Measurements from ENCODE around the gene TRIM54.
A peak's percentile ranks its signal among the peaks of the same experiment; 100 is the strongest.
"Not testable (repeated sequence)": the region's sequence is repeated elsewhere in the genome, so short reads cannot be mapped to it uniquely, and the experiment has no call there.

TRIM54 gene

DNA sequence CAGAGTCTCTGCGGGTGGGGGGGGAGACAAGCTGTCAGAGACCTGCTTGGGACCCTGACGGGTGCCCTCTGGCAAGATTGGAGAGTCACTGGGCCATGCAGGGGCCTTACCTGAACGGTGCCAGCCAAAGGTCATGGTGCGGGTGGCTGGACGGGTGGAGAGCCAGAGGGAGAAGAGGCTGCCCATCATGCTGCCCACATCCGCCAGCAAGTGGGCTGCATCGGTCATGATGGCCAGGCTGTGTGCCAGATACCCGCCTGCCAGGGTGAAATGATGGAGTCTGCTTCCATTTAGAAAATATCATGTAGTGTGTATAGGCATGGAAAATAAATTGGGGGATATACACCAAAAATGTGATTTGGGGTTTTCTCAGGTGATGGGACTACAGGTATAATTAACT is 24.2 kb upstream of the TRIM54 start:
- DNase-seq, result no peak

DNA sequence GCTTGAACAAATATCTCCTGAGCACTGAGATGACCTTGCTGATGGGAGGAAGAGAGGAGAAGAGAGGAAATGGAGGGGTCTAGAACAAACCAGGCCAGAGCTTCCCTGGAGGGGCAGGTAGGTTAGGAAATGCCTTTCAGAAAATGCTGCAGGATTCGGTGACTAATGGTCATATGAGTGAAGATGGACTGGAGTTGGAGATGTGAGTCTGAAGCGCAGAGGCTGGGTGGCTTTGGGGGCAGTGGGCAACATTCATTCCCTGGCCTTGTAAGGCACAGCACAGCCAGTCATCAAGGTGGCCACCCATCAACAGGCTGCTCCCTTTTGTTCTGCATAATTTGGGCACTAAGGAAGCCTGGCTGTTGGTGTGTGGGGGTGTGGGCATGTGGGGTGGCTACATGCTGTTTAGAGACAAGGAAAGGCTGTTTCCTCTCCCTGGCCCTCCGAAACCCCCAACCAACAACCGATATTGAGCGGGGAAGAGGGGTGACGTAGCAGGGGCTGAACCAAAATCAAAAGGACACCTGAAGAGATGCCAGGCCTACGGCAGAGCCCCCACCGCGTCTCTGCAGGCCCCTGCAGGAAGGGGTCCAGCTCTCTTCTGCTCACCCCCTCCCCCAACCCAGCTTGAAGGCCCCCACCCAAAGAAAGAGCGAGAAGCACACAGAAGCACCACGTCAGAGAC is 20.8 kb upstream of the TRIM54 start:
- no peak for DNase-seq

DNA sequence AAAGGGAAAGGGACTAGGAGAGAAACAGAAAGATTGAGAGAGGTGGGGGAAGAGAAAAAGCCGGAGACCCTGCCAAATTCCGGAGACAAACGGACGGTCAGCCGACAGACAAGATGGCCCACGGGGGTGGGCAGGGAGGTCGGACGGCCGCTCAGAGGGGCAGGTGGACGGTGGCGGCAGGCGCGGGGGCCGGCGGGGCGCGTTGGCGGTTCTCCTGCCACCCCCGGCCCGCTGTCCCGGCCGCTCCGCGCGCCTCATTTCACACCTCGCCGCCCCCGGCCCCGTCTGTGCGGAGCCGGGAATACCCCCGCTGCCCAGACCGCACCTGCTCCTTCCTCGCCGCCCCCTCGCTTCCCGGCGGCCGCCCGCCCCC is 20.3 kb upstream of the TRIM54 start:
- no peak for DNase-seq

- DNase-seq, result peak; percentile 51
Observed at GRCh38 chr2:27262379-27263286, 19.6 kb upstream of the TRIM54 start, which contains the start of gene SLC30A3. TSS of gene SLC30A3 (minus strand) at chr2:27263047. CDS start at chr2:27262906, 141 bp downstream.

- DNase-seq, result no peak
Observed at GRCh38 chr2:27263287-27264252, 18.7 kb upstream of the TRIM54 start.

GRCh38 chr2:27264253-27264752 is 17.9 kb upstream of the TRIM54 start:
- no peak for DNase-seq

GRCh38 chr2:27264753-27265535 is 17.3 kb upstream of the TRIM54 start:
- DNase-seq, result peak; percentile 16

DNA sequence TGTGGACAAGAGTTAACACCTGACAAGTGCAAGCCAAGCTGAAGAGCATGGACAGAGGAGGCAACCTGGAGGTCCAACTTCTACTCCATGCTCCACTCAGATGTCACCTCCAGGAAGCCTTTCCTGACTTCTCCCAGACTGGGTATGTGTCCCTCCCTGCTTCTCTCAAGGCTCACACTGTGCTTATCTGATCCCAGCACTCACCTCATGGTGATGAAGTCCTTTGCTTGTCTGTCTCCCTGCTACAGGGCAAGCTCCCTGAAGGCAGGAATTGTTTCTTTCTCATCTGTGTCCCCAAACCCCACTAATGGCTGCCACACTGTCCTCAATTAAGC is 16.7 kb upstream of the TRIM54 start:
- DNase-seq, result no peak

DNA sequence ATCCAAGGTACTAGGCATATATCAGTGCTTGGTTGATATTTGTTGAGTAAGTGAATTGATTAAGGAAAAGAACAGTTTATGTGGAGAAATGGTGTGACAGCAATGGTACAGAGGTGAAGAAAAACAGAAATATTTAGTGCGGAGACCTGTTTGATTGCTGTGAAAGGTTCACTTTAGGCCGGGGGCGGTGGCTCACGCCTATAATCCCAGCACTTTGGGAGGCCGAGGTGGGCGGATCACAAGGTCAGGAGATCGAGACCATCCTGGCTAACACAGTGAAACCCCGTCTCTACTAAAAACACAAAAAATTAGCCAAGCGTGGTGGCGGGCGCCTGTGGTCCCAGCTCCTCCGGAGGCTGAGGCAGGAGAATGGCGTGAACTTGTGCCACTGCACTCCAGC is 13.9 kb upstream of the TRIM54 start:
- DNase-seq, result not testable (repeated sequence)

- no peak for DNase-seq
Observed at GRCh38 chr2:27270131-27270530, 12.1 kb upstream of the TRIM54 start.

DNA sequence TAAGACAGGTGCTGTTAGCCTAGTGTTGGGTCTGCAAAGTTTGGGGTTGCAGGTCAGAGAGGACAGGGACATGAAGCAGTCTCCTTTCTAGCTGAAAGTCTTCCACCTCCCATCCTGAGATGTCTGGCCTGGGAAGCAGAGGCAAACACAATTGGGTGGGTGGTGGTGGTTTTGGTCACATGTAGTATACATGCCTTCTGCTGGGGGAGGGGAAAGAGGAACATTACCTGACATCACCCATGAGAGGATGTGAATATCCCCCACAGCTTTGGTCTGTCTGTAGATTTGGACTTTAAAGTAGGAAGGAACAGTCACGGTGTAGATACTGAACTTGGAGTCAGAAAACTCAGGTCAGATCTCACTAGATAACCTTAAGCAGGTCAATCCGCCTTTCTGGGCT is 11.6 kb upstream of the TRIM54 start:
- no peak for DNase-seq

DNA sequence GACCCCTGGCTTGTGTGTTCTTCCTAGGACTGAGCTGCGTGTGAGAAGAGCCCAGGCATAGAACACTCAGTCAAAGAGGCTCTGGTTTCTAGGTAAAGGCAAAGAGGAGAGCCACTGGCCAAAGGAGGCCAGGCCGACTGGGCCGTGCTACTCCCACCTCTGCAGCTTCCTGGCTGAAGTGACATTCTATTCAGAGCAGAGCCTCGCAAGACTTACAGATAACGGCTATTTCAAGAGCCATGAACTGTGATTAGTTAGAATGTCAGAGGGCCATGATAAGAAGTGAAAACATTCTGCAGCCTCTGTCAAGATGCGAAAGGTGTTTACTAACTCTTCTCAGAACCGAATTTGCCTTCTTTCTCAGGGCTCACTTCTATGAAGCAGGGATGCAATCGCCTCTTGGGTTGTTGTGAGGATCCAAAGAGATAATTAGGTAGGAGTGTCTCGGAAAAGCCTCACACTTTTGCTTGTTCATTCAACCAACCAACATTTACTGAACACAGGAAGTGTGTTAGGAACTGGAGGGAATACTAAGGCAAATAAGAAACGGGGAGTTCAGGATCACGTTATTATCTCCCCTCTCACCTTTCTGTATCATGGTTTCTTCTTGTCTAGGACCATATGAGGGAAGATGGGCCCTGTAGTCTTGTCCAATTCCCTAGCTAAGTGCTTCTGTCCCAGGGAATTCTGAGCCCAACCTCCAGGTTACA is 10.4 kb upstream of the TRIM54 start:
- DNase-seq, result no peak

GRCh38 chr2:27272537-27273522 is 9.4 kb upstream of the TRIM54 start:
- not testable (repeated sequence) for DNase-seq

- no peak for DNase-seq
Observed at GRCh38 chr2:27275211-27276150, 6.7 kb upstream of the TRIM54 start, which contains the start of gene DNAJC5G. TSS of gene DNAJC5G (plus strand) at chr2:27275433. CDS start at chr2:27276729, 1,296 bp downstream.

- DNase-seq, result no peak
Observed at GRCh38 chr2:27278010-27278409, 4.2 kb upstream of the TRIM54 start.

- no peak for DNase-seq
Observed at GRCh38 chr2:27280826-27281225, 1.4 kb upstream of the TRIM54 start.

DNA sequence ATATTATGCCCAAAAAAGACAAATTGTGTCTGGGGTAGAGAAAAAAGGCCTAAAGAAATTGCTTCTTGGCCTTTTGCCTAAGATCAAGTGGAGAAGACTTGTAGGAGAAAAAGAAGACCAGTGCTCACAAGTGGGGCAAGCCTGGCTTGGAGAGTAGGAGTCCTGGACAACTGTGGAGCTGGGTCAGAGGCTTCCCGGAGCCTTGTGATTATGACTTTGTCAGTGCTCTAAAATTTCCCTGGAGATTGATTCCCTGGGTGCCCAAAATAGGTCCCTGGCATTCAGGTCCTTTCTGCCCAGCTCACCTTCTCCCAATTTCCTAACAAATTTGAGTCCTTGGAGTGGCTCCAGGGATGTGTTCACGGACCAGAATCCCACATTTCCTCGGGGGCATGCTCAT is 787 bp upstream of the TRIM54 start:
- no peak for DNase-seq

- DNase-seq, result no peak
Observed at GRCh38 chr2:27282892-27283291, 663 bp downstream of the TRIM54 start.

- no peak for DNase-seq
Observed at GRCh38 chr2:27284996-27285395, 2.8 kb downstream of the TRIM54 start.
